ENCODE data around the gene CLIP2. TPM values are rescaled to one million over a fixed set of nuclear protein-coding genes. Genes with fewer than 3 reads are reported as not detected.
"Not testable (repeated sequence)": the region's sequence is repeated elsewhere in the genome, so short reads cannot be mapped to it uniquely, and the experiment has no call there.

Gene CLIP2
- total RNA-seq, result 39.9 and 42.0 TPM in 2 replicates
- long read RNA-seq, partial matches to known transcripts, result 0 of 1 reads
- long read RNA-seq, other reads (novel, unspliced or antisense), result 1 of 1 reads

DNA sequence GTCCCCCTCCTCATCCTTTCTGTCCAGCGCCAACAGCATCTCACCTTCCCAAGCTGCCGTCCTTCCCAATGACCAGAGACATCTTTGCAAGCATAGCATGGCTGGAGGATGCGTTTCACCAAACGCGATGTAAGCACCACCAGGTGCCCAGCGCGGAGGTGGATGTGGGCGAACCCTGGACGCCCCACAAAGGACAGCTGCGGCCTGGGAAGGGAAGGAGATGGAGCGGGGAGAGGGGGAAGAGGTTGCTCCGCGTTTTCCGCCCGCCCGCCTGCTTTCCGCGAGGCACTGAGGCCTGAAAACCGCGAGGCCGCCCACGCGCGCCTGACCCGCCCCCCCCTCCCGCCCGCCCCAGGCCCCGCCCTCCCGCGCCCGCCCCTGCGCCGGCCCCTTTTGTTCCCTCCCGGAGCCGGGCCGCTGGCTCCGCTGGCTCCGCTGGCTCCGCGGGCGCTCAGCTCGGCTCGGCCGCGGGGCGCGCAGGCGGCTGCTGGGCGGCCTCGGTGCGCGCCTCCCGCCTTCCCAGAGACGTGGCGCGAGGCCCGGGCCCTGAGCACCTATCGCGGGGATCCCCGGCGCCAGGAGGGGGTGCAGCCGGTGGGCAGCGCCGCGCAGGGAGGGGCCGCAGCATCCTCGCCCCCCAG, at the start of gene CLIP2:
TSS of gene CLIP2 (plus strand) at position 390 of the 641 bp plus-strand sequence. CDS start 28,140 bp downstream, outside the sequence.
- peak; percentile 62 for DNase-seq (ENCODE audit: low spot score, unreplicated experiment)
- Mint-ChIP-seq H3K36me3 (ENCODE audit: insufficient read depth) (no peaks in the 10 kb centered on the region), H3K27me3 (peaks cover 20% of the 10 kb centered on the region), H3K9me3 (ENCODE audit: low read depth) (no peaks in the 10 kb centered on the region), H3K4me3 (ENCODE audit: low read depth) (peak within 1 kb of the TSS; percentile 76), H3K27ac (no peak within 1 kb of the TSS), H3K4me1 (ENCODE audit: low read depth) (peaks cover 34% of the 10 kb centered on the region)
- no peak for TF ChIP-seq CTCF (IDR thresholded peaks at IDR 0.05; ENCODE audit: unreplicated experiment)

DNA sequence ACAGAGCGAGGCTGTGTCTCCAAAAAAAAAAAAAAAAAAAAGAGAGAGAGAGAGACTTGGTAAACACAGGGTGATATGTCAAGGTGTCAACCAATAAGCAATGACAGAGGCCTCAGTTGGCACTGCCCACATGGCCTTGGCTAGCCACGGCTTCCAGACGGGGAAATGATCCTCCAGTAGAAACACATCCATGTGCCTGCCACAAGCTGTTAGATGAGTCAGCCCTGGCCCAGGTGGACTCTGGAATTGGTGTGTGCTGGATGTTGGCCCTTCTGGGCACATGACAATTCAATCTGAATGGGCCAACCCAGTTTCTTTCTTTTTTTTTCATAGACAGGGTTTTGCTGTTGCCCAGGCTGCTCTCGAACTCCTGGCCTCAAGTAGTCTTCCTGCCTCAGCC, 48.7 kb upstream of the CLIP2 start:
- H3K27me3 Mint-ChIP-seq, result no peaks in the 10 kb centered on the region
- peaks cover 31% of the 10 kb centered on the region for H3K36me3 Mint-ChIP-seq (ENCODE audit: insufficient read depth)
- H3K4me3 Mint-ChIP-seq (ENCODE audit: low read depth), result no peak overlapping the region
- DNase-seq (ENCODE audit: low spot score, unreplicated experiment), result no peak
- TF ChIP-seq CTCF (IDR thresholded peaks at IDR 0.05; ENCODE audit: unreplicated experiment), result no peak
- no peaks in the 10 kb centered on the region for H3K4me1 Mint-ChIP-seq (ENCODE audit: low read depth)
- H3K9me3 Mint-ChIP-seq (ENCODE audit: low read depth), result no peaks in the 10 kb centered on the region
- no peak overlapping the region for H3K27ac Mint-ChIP-seq

DNA sequence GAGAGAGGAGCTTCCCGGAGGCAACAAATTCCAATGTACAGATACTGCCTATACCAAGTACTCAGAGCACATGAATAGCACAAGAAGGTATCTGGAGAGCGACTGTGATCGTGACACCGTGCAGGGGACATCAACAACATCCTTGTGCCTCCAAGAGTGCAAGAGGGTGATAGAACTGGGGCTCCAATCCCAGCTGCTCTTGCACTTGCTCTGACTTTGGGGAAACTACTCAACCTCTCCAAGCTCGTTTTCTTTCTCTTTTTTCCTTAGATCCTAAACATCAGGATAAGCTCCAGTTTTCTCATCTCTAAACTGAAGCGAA, 47.1 kb upstream of the CLIP2 start:
- no peak overlapping the region for H3K4me3 Mint-ChIP-seq (ENCODE audit: low read depth)
- H3K9me3 Mint-ChIP-seq (ENCODE audit: low read depth), result no peaks in the 10 kb centered on the region
- no peak for DNase-seq (ENCODE audit: low spot score, unreplicated experiment)
- peaks cover 7% of the 10 kb centered on the region for H3K4me1 Mint-ChIP-seq (ENCODE audit: low read depth)
- no peaks in the 10 kb centered on the region for H3K27me3 Mint-ChIP-seq
- H3K36me3 Mint-ChIP-seq (ENCODE audit: insufficient read depth), result peaks cover 28% of the 10 kb centered on the region
- no peak for TF ChIP-seq CTCF (IDR thresholded peaks at IDR 0.05; ENCODE audit: unreplicated experiment)
- no peak overlapping the region for H3K27ac Mint-ChIP-seq

DNA sequence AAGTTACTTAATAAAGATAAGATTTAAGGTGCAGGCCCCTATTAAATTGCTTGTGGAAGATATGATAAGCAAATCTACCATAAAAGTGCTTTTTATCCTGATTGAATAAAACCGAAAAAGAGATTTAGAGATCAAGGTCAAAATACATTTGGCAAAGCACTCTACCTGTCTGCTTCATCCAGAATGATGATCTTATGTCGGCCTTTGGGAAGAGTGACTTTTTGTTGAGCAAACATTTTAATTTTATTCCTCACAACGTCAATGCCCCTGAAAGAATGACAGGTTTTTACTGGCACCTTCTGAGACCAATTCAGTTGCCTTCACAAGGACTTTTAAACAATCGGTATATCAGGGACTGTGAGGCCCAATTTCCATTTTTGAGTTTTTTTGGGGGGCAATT, 42.7 kb upstream of the CLIP2 start:
- no peak for DNase-seq (ENCODE audit: low spot score, unreplicated experiment)
- no peak overlapping the region for H3K4me3 Mint-ChIP-seq (ENCODE audit: low read depth)
- no peaks in the 10 kb centered on the region for H3K9me3 Mint-ChIP-seq (ENCODE audit: low read depth)
- no peaks in the 10 kb centered on the region for H3K27me3 Mint-ChIP-seq
- peaks cover 20% of the 10 kb centered on the region for H3K4me1 Mint-ChIP-seq (ENCODE audit: low read depth)
- no peak overlapping the region for H3K27ac Mint-ChIP-seq
- peaks cover 37% of the 10 kb centered on the region for H3K36me3 Mint-ChIP-seq (ENCODE audit: insufficient read depth)
- TF ChIP-seq CTCF (IDR thresholded peaks at IDR 0.05; ENCODE audit: unreplicated experiment), result no peak

DNA sequence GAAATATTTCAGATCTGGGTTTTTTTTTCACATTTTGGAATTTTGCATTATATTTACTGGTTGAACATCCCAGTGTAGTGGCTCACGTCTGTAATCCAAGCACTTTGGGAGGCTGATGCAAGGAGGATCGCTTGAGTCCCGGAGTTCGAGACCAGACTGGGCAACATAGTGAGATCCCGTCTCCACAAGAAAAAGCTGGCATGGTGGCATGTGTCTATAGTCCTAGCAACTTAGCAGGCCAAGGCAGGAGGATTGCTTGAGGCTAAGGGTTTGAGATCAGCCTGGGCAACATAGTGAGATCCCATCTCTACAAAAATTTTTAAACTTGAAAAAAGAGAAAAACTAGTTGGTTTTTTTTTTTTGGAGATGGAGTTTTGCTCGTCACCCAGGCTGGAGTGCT, 41.1 kb upstream of the CLIP2 start:
- no peak for DNase-seq (ENCODE audit: low spot score, unreplicated experiment)
- Mint-ChIP-seq H3K27ac (no peak overlapping the region), H3K4me3 (ENCODE audit: low read depth) (no peak overlapping the region), H3K4me1 (ENCODE audit: low read depth) (peaks cover 22% of the 10 kb centered on the region), H3K9me3 (ENCODE audit: low read depth) (no peaks in the 10 kb centered on the region), H3K36me3 (ENCODE audit: insufficient read depth) (peaks cover 33% of the 10 kb centered on the region), H3K27me3 (no peaks in the 10 kb centered on the region)
- no peak for TF ChIP-seq CTCF (IDR thresholded peaks at IDR 0.05; ENCODE audit: unreplicated experiment)

DNA sequence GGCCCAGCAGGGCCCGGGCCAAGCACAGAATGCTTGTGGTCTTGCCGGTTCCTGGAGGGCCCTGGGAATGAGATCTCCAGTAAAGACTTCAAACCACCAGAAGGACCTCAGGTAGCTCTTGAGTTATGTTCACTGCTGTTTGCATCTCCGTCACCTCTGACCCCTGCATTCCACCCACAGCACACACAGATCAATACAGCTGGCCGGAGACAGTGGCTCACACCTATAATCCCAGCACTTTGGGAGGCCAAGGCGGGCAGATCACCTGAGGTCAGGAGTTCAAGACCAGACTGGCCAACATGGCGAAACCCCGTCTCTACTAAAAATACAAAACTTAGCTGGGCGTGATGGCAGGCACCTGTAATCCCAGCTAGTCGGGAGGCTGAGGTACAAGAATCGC, 40.1 kb upstream of the CLIP2 start:
- H3K4me3 Mint-ChIP-seq (ENCODE audit: low read depth); H3K9me3 Mint-ChIP-seq (ENCODE audit: low read depth); H3K27me3 Mint-ChIP-seq: not testable (repeated sequence)
- Mint-ChIP-seq H3K36me3 (ENCODE audit: insufficient read depth) (peaks cover 29% of the 10 kb centered on the region), H3K4me1 (ENCODE audit: low read depth) (peaks cover 24% of the 10 kb centered on the region), H3K27ac (peak overlapping the region; percentile 91)
- DNase-seq (ENCODE audit: low spot score, unreplicated experiment), result peak; percentile 30
